ENCODE measurements around the gene RTP4. TPM values are rescaled to one million over a fixed set of nuclear protein-coding genes. Genes with fewer than 3 reads are reported as not detected.

The RTP4 gene
- total and polyA plus RNA-seq, 2 donors (not counting 1 experiment from before 2014, with no cell fraction given): 1.0 to 3.5 TPM

- H3K27me3 ChIP-seq (ENCODE audit: control insufficient read depth, insufficient read depth, low read length): no peaks in the 10 kb centered on the region
- H3K9ac ChIP-seq (ENCODE audit: insufficient read depth, low read length): no peak overlapping the region
- H3K36me3 ChIP-seq (ENCODE audit: control insufficient read depth, insufficient read depth, low read length): no peaks in the 10 kb centered on the region
- no peaks in the 10 kb centered on the region for H3K4me1 ChIP-seq (ENCODE audit: control insufficient read depth, extremely low read depth, insufficient read depth, low read length)
- no peak overlapping the region for H3K27ac ChIP-seq (ENCODE audit: insufficient read depth, low read length)
- H2AFZ ChIP-seq (ENCODE audit: low read length): no peak overlapping the region
- H4K20me1 ChIP-seq (ENCODE audit: control insufficient read depth, extremely low read depth, insufficient read depth, low read length): no peaks in the 10 kb centered on the region
- H3K79me2 ChIP-seq (ENCODE audit: control insufficient read depth, insufficient read depth, low read length): no peaks in the 10 kb centered on the region
- DNase-seq (ENCODE audit: low read depth in 2 of 2): no peak
- H3K4me3 ChIP-seq (replicated peaks in 1 of 4; ENCODE audit: control extremely low read depth in 1 of 4, insufficient read depth in 1 of 4, low read depth in 3 of 4, low read length in 4 of 4): no peak overlapping the region
- no peak overlapping the region for H3K4me2 ChIP-seq (ENCODE audit: extremely low read depth, insufficient read depth, low read length)
- H3K9me3 ChIP-seq (ENCODE audit: control insufficient read depth, insufficient read depth, low read depth, low read length): no peaks in the 10 kb centered on the region
- TF ChIP-seq EZH2 (IDR thresholded peaks at IDR 0.05; ENCODE audit: low read length, missing control alignments) (no peak), CTCF (conservative IDR thresholded peaks at IDR 0.05 in 1 of 2, IDR thresholded peaks at IDR 0.05 in 1 of 2; ENCODE audit: low read depth in 1 of 2, low read length in 2 of 2) (no peak)
Measured at GRCh38 chr3:187340578-187340977, 27.6 kb upstream of the RTP4 start.

- Histone ChIP-seq H3K27me3 (ENCODE audit: control insufficient read depth, insufficient read depth, low read length) (no peaks in the 10 kb centered on the region), H3K4me2 (ENCODE audit: extremely low read depth, insufficient read depth, low read length) (no peak overlapping the region), H2AFZ (ENCODE audit: low read length) (no peak overlapping the region), H3K9me3 (ENCODE audit: control insufficient read depth, insufficient read depth, low read depth, low read length) (no peaks in the 10 kb centered on the region), H3K36me3 (ENCODE audit: control insufficient read depth, insufficient read depth, low read length) (no peaks in the 10 kb centered on the region), H3K79me2 (ENCODE audit: control insufficient read depth, insufficient read depth, low read length) (no peaks in the 10 kb centered on the region), H3K4me1 (ENCODE audit: control insufficient read depth, extremely low read depth, insufficient read depth, low read length) (no peaks in the 10 kb centered on the region), H3K9ac (ENCODE audit: insufficient read depth, low read length) (no peak overlapping the region), H3K27ac (ENCODE audit: insufficient read depth, low read length) (no peak overlapping the region), H4K20me1 (ENCODE audit: control insufficient read depth, extremely low read depth, insufficient read depth, low read length) (no peaks in the 10 kb centered on the region), H3K4me3 (replicated peaks in 1 of 4; ENCODE audit: control extremely low read depth in 1 of 4, insufficient read depth in 1 of 4, low read depth in 3 of 4, low read length in 4 of 4) (no peak overlapping the region)
- TF ChIP-seq EZH2 (IDR thresholded peaks at IDR 0.05; ENCODE audit: low read length, missing control alignments): no peak
- TF ChIP-seq CTCF (conservative IDR thresholded peaks at IDR 0.05 in 1 of 2, IDR thresholded peaks at IDR 0.05 in 1 of 2; ENCODE audit: low read depth in 1 of 2, low read length in 2 of 2): no peak
- DNase-seq (ENCODE audit: low read depth in 2 of 2): no peak
Measured at GRCh38 chr3:187342255-187342654, 25.9 kb upstream of the RTP4 start.

- Histone ChIP-seq H3K9me3 (ENCODE audit: control insufficient read depth, insufficient read depth, low read depth, low read length) (no peaks in the 10 kb centered on the region), H3K27ac (ENCODE audit: insufficient read depth, low read length) (no peak overlapping the region), H3K36me3 (ENCODE audit: control insufficient read depth, insufficient read depth, low read length) (no peaks in the 10 kb centered on the region), H3K4me1 (ENCODE audit: control insufficient read depth, extremely low read depth, insufficient read depth, low read length) (no peaks in the 10 kb centered on the region), H3K4me3 (replicated peaks in 1 of 4; ENCODE audit: control extremely low read depth in 1 of 4, insufficient read depth in 1 of 4, low read depth in 3 of 4, low read length in 4 of 4) (no peak overlapping the region), H2AFZ (ENCODE audit: low read length) (no peak overlapping the region), H3K9ac (ENCODE audit: insufficient read depth, low read length) (no peak overlapping the region), H3K79me2 (ENCODE audit: control insufficient read depth, insufficient read depth, low read length) (no peaks in the 10 kb centered on the region), H4K20me1 (ENCODE audit: control insufficient read depth, extremely low read depth, insufficient read depth, low read length) (no peaks in the 10 kb centered on the region), H3K27me3 (ENCODE audit: control insufficient read depth, insufficient read depth, low read length) (no peaks in the 10 kb centered on the region), H3K4me2 (ENCODE audit: extremely low read depth, insufficient read depth, low read length) (no peak overlapping the region)
- TF ChIP-seq EZH2 (IDR thresholded peaks at IDR 0.05; ENCODE audit: low read length, missing control alignments): no peak
- no peak for TF ChIP-seq CTCF (conservative IDR thresholded peaks at IDR 0.05 in 1 of 2, IDR thresholded peaks at IDR 0.05 in 1 of 2; ENCODE audit: low read depth in 1 of 2, low read length in 2 of 2)
- DNase-seq (ENCODE audit: low read depth in 2 of 2): no peak
Measured at GRCh38 chr3:187343670-187344069, 24.5 kb upstream of the RTP4 start.
